CD4-positive, alpha-beta T cell treated with Interleukin-2 at 100 ng/mL for 4 hours (primary cell): Measurements from ENCODE around the gene TAF12.
"Not testable (repeated sequence)": the region's sequence is repeated elsewhere in the genome, so short reads cannot be mapped to it uniquely, and the experiment has no call there.

Source experiments
- DNase-seq: peaks from one replicate; pipeline ENCODE4 v3.0.0-alpha.2; 2020; ENCODE audit warnings: low spot score

The TAF12 gene

GRCh38 chr1:28644494-28644893 lies 1.6 kb upstream of the TAF12 start:
- DNase-seq: no peak

GRCh38 chr1:28642056-28642846 lies 616 bp downstream of the TAF12 start:
- DNase-seq: peak; percentile 7

- peak; percentile 48 for DNase-seq
Observed at GRCh38 chr1:28640766-28641165, 2.1 kb downstream of the TAF12 start.

GRCh38 chr1:28632560-28632959 lies 10.3 kb downstream of the TAF12 start:
- no peak for DNase-seq

GRCh38 chr1:28631713-28632112 lies 11.2 kb downstream of the TAF12 start:
- DNase-seq: no peak

- no peak for DNase-seq
Observed at GRCh38 chr1:28613175-28613574, 29.7 kb downstream of the TAF12 start.

- no peak for DNase-seq
Observed at GRCh38 chr1:28606771-28607170, 36.1 kb downstream of the TAF12 start.

- no peak for DNase-seq
Observed at GRCh38 chr1:28604962-28605361, 37.9 kb downstream of the TAF12 start.

GRCh38 chr1:28604411-28604810 lies 38.5 kb downstream of the TAF12 start:
- no peak for DNase-seq

- DNase-seq: peak; percentile 32
Observed at GRCh38 chr1:28602536-28603439, 40.1 kb downstream of the TAF12 start.

GRCh38 chr1:28601696-28602095 lies 41.2 kb downstream of the TAF12 start:
- no peak for DNase-seq

- not testable (repeated sequence) for DNase-seq
Observed at GRCh38 chr1:28596276-28596675, 46.6 kb downstream of the TAF12 start.

GRCh38 chr1:28595412-28596191 lies 47.3 kb downstream of the TAF12 start:
- DNase-seq: no peak

- not testable (repeated sequence) for DNase-seq
Observed at GRCh38 chr1:28594686-28595411, 48.0 kb downstream of the TAF12 start.

GRCh38 chr1:28593988-28594356 lies 48.9 kb downstream of the TAF12 start:
- DNase-seq: not testable (repeated sequence)

GRCh38 chr1:28592321-28593071 lies 50.4 kb downstream of the TAF12 start:
- no peak for DNase-seq

GRCh38 chr1:28591708-28592320 lies 51.1 kb downstream of the TAF12 start, which contains the start of gene RAB42:
TSS of gene RAB42 (plus strand) at chr1:28592265. CDS start at chr1:28592512, 247 bp downstream.
- no peak for DNase-seq

- DNase-seq: not testable (repeated sequence)
Observed at GRCh38 chr1:28586585-28587391, 56.1 kb downstream of the TAF12 start.

- no peak for DNase-seq
Observed at GRCh38 chr1:28582248-28582615, 60.6 kb downstream of the TAF12 start.
